ENCODE measurements around the gene RPS6KA1. TPM values are rescaled to one million over a fixed set of nuclear protein-coding genes. Genes with fewer than 3 reads are reported as not detected.

The RPS6KA1 gene
- total and polyA plus RNA-seq, 2 of the 13 experiments (the other 11 are each of a cell fraction or from before 2014, with no cell fraction given) = 19.6 to 24.2 TPM

- Histone ChIP-seq H3K36me3 (replicated peaks in 1 of 2; ENCODE audit: control insufficient read depth in 1 of 2, insufficient read depth in 2 of 2, low read length in 2 of 2) (peaks cover 0 to 11% of the 10 kb centered on the region in 2 experiments; a peak in 1 of 5 replicates), H3K27me3 (ENCODE audit: control insufficient read depth in 1 of 2, insufficient read depth in 2 of 2, low read length in 2 of 2) (no peaks in the 10 kb centered on the region), H2AFZ (ENCODE audit: low read length) (no peak overlapping the region), H3K4me1 (ENCODE audit: insufficient read depth, low read length) (peaks cover 58% of the 10 kb centered on the region), H3K9ac (ENCODE audit: insufficient read depth, low read depth, low read length) (no peak overlapping the region), H3K4me2 (ENCODE audit: low read depth, low read length) (no peak overlapping the region), H4K20me1 (ENCODE audit: insufficient read depth, low read length) (peaks cover 11% of the 10 kb centered on the region), H3K4me3 (replicated peaks in 1 of 3; ENCODE audit: insufficient read depth in 1 of 3, low read depth in 2 of 3, low read length in 3 of 3) (no peak overlapping the region), H3K79me2 (ENCODE audit: insufficient read depth, low read length) (peaks cover 15% of the 10 kb centered on the region), H3K27ac (ENCODE audit: extremely low read length, insufficient read depth, low read length) (no peak overlapping the region), H3K9me3 (ENCODE audit: low read length) (no peaks in the 10 kb centered on the region)
- ATAC-seq = no peak
- no peak for FAIRE-seq
- WGBS (ENCODE audit: low lambda C conversion rate) = 95% methylated on average over 5 of the region's 5 CpGs
- POLR2A ChIA-PET = no interaction called here
- intact Hi-C loops (cut with micrococcal nuclease; ENCODE audit: unreplicated experiment) (no loop called here), in situ Hi-C loops (cut with HindIII; ENCODE audit: extremely low pct_ligation_motif_present, low pct_unique_long_range_greater_than_20kb) (no loop called here)
- TF ChIP-seq ZNF331 (CRISPR knock-in tag; IDR thresholded peaks at IDR 0.05) = no peak
- no peak for TF ChIP-seq FOXO1 (CRISPR knock-in tag; IDR thresholded peaks at IDR 0.05)
- TF ChIP-seq ZNF766 (CRISPR knock-in tag; IDR thresholded peaks at IDR 0.05; ENCODE audit: borderline replicate concordance) = no peak
- TF ChIP-seq MATR3 (CRISPR knock-in tag; IDR thresholded peaks at IDR 0.05) = no peak
- no peak for TF ChIP-seq CREM (IDR thresholded peaks at IDR 0.05)
- TF ChIP-seq CREM (CRISPR knock-in tag; IDR thresholded peaks at IDR 0.05) = no peak
- no peak for TF ChIP-seq RNF219 (CRISPR knock-in tag; IDR thresholded peaks at IDR 0.05)
- TF ChIP-seq ZNF572 (CRISPR knock-in tag; IDR thresholded peaks at IDR 0.05) = no peak
- no peak for TF ChIP-seq IRF1 (CRISPR knock-in tag; IDR thresholded peaks at IDR 0.05; ENCODE audit: low read depth)
- no peak for TF ChIP-seq ZNF790 (CRISPR knock-in tag; IDR thresholded peaks at IDR 0.05; ENCODE audit: borderline replicate concordance)
- no peak for TF ChIP-seq ZNF549 (CRISPR knock-in tag; IDR thresholded peaks at IDR 0.05)
- no peak for TF ChIP-seq ZNF577 (CRISPR knock-in tag; IDR thresholded peaks at IDR 0.05; ENCODE audit: borderline replicate concordance, low read depth)
- TF ChIP-seq HBP1 (CRISPR knock-in tag; IDR thresholded peaks at IDR 0.05; ENCODE audit: low read depth) = no peak
- TF ChIP-seq MZF1 (CRISPR knock-in tag; IDR thresholded peaks at IDR 0.05; ENCODE audit: borderline replicate concordance) = no peak
- no peak for TF ChIP-seq HMG20B (CRISPR knock-in tag; conservative IDR thresholded peaks at IDR 0.05)
- no TSS peak for BruUV-seq (replicated peaks)
- no peak for DNase-seq (ENCODE audit: low spot score)
- CTCF ChIA-PET (ENCODE audit: low intra/inter-chr PET ratio, low total read pairs) = no interaction called here
Measured at GRCh38 chr1:26536081-26536480, 6.5 kb downstream of the RPS6KA1 start.
